Measurements from ENCODE around the gene PEX5L. TPM values are rescaled to one million over a fixed set of nuclear protein-coding genes. Genes with fewer than 3 reads are reported as not detected.

The PEX5L gene
- total RNA-seq, 1 experiment from 2014 or later = 0.47 TPM

GRCh38 chr3:179956416-179956830 is 80.3 kb downstream of the PEX5L start:
- Mint-ChIP-seq H3K36me3 (ENCODE audit: insufficient read depth, unreplicated experiment) (no peaks in the 10 kb centered on the region), H3K27me3 (ENCODE audit: insufficient read depth, unreplicated experiment) (no peaks in the 10 kb centered on the region), H3K4me1 (ENCODE audit: insufficient read depth, unreplicated experiment) (peaks cover 5% of the 10 kb centered on the region), H3K9me3 (ENCODE audit: unreplicated experiment) (no peaks in the 10 kb centered on the region), H3K27ac (ENCODE audit: low read depth, unreplicated experiment) (no peak overlapping the region), H3K4me3 (ENCODE audit: unreplicated experiment) (no peak overlapping the region)
- TF ChIP-seq, protein P1, sequence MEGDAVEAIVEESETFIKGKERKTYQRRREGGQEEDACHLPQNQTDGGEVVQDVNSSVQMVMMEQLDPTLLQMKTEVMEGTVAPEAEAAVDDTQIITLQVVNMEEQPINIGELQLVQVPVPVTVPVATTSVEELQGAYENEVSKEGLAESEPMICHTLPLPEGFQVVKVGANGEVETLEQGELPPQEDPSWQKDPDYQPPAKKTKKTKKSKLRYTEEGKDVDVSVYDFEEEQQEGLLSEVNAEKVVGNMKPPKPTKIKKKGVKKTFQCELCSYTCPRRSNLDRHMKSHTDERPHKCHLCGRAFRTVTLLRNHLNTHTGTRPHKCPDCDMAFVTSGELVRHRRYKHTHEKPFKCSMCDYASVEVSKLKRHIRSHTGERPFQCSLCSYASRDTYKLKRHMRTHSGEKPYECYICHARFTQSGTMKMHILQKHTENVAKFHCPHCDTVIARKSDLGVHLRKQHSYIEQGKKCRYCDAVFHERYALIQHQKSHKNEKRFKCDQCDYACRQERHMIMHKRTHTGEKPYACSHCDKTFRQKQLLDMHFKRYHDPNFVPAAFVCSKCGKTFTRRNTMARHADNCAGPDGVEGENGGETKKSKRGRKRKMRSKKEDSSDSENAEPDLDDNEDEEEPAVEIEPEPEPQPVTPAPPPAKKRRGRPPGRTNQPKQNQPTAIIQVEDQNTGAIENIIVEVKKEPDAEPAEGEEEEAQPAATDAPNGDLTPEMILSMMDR (IDR thresholded peaks at IDR 0.05; ENCODE audit: unreplicated experiment) = no peak
- ChIA-PET CTCF (no interaction called here), POLR2A (no interaction called here)
- BruUV-seq (replicated peaks) = no TSS peak
- intact Hi-C loops (cut with micrococcal nuclease) = no loop called here
- DNase-seq (ENCODE audit: unreplicated experiment) = no peak

DNA sequence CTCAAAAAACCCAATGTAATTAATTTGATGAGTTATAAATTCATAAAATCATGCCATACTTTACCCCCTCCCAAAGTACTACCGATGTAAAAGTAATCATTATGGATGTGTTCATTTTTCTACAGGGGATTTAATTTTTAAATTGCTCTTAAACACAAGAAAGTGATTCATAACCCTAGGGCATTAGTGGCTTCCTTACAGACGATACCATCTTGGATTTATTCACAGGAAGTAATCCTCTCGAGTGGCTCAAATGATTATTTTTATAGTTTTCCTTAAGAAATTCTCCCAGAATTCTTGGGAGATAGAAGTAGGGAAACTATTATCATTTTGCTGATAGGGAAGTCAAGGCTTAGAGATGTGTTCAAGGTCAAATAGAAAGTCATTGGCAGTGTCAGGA is 80.9 kb downstream of the PEX5L start:
- DNase-seq (ENCODE audit: unreplicated experiment) = no peak
- Mint-ChIP-seq H3K4me3 (ENCODE audit: unreplicated experiment) (no peak overlapping the region), H3K27ac (ENCODE audit: low read depth, unreplicated experiment) (no peak overlapping the region), H3K9me3 (ENCODE audit: unreplicated experiment) (no peaks in the 10 kb centered on the region), H3K36me3 (ENCODE audit: insufficient read depth, unreplicated experiment) (no peaks in the 10 kb centered on the region), H3K4me1 (ENCODE audit: insufficient read depth, unreplicated experiment) (peaks cover 5% of the 10 kb centered on the region), H3K27me3 (ENCODE audit: insufficient read depth, unreplicated experiment) (no peaks in the 10 kb centered on the region)
- intact Hi-C loops (cut with micrococcal nuclease) = no loop called here
- ChIA-PET POLR2A (no interaction called here), CTCF (no interaction called here)
- no TSS peak for BruUV-seq (replicated peaks)
- TF ChIP-seq, protein P1 (IDR thresholded peaks at IDR 0.05; ENCODE audit: unreplicated experiment) = no peak

GRCh38 chr3:179955286-179955685 is 81.5 kb downstream of the PEX5L start:
- no peaks in the 10 kb centered on the region for H3K9me3 Mint-ChIP-seq (ENCODE audit: unreplicated experiment)
- BruUV-seq (replicated peaks) = no TSS peak
- peaks cover 5% of the 10 kb centered on the region for H3K4me1 Mint-ChIP-seq (ENCODE audit: insufficient read depth, unreplicated experiment)
- no peak overlapping the region for H3K27ac Mint-ChIP-seq (ENCODE audit: low read depth, unreplicated experiment)
- no peak for DNase-seq (ENCODE audit: unreplicated experiment)
- no peak overlapping the region for H3K4me3 Mint-ChIP-seq (ENCODE audit: unreplicated experiment)
- ChIA-PET POLR2A (no interaction called here), CTCF (interaction anchor here (0.7 to 1.2 kb wide), 2 partner anchors 12 to 306 kb away, joined by 3 to 4 read pairs; no protein-coding TSS in a partner anchor)
- H3K27me3 Mint-ChIP-seq (ENCODE audit: insufficient read depth, unreplicated experiment) = no peaks in the 10 kb centered on the region
- H3K36me3 Mint-ChIP-seq (ENCODE audit: insufficient read depth, unreplicated experiment) = no peaks in the 10 kb centered on the region
- TF ChIP-seq, protein P1 (IDR thresholded peaks at IDR 0.05; ENCODE audit: unreplicated experiment) = no peak
- intact Hi-C loops (cut with micrococcal nuclease) = no loop called here

- no peak overlapping the region for H3K4me3 Mint-ChIP-seq (ENCODE audit: unreplicated experiment)
- TF ChIP-seq, protein P1 (IDR thresholded peaks at IDR 0.05; ENCODE audit: unreplicated experiment) = no peak
- H3K27ac Mint-ChIP-seq (ENCODE audit: low read depth, unreplicated experiment) = no peak overlapping the region
- H3K4me1 Mint-ChIP-seq (ENCODE audit: insufficient read depth, unreplicated experiment) = peaks cover 5% of the 10 kb centered on the region
- intact Hi-C loops (cut with micrococcal nuclease) = no loop called here
- DNase-seq (ENCODE audit: unreplicated experiment) = no peak
- ChIA-PET CTCF (interaction anchor here (0.7 to 1.2 kb wide), 3 partner anchors 10 to 307 kb away, joined by 3 to 4 read pairs (median 3); no protein-coding TSS in a partner anchor), POLR2A (interaction anchor here (0.6 to 0.7 kb wide), 2 partner anchors 9 to 115 kb away, joined by 3 read pairs; no protein-coding TSS in a partner anchor)
- no peaks in the 10 kb centered on the region for H3K27me3 Mint-ChIP-seq (ENCODE audit: insufficient read depth, unreplicated experiment)
- no peaks in the 10 kb centered on the region for H3K36me3 Mint-ChIP-seq (ENCODE audit: insufficient read depth, unreplicated experiment)
- no peaks in the 10 kb centered on the region for H3K9me3 Mint-ChIP-seq (ENCODE audit: unreplicated experiment)
- no TSS peak for BruUV-seq (replicated peaks)
Observed at GRCh38 chr3:179953993-179954870, 82.5 kb downstream of the PEX5L start.

Measured in MCF 10A (cell line).